ENCODE data around the gene TYSND1.
"Not testable (repeated sequence)": the region's sequence is repeated elsewhere in the genome, so short reads cannot be mapped to it uniquely, and the experiment has no call there.

The TYSND1 gene, protein sequence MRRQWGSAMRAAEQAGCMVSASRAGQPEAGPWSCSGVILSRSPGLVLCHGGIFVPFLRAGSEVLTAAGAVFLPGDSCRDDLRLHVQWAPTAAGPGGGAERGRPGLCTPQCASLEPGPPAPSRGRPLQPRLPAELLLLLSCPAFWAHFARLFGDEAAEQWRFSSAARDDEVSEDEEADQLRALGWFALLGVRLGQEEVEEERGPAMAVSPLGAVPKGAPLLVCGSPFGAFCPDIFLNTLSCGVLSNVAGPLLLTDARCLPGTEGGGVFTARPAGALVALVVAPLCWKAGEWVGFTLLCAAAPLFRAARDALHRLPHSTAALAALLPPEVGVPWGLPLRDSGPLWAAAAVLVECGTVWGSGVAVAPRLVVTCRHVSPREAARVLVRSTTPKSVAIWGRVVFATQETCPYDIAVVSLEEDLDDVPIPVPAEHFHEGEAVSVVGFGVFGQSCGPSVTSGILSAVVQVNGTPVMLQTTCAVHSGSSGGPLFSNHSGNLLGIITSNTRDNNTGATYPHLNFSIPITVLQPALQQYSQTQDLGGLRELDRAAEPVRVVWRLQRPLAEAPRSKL

DNA sequence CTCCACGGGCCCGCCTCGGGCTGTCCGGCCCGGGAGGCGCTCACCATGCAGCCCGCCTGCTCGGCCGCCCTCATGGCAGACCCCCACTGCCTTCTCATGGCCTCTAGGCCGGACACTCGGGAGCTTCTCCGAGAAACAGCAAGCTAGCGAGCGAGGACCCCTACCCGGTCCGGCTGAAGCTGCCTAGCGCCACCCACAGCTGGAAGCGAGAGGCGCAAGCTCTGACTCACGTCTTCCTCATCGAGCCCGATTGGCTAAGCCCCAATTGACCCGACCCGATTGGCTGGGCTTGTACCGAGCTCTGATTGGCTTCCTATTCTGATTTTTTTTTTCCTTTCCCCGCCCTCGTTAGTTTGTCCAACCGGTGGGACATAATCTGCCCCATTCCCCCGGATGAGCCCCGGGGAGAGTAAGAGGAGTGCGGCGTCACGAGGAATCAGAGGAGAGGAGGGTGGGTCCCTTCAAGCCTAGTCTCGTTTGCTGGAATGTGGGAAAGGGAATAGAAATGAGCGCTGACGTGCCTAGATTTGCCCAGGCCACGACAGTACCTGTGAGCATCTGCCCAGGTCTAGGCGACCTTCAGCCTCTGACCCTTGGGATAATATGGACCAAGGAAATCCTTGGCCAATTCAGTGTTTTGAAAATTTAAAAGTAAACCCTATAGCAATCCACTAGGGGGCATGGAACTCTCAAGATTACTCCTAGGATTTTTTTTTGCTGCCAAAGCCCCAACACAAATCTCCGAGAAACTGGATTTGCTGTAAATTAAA lies at the start of gene TYSND1:
Gene TYSND1, minus strand, starts transcription at position 212 of the 770 bp plus-strand sequence. Its CDS starts 114 bp downstream, at position 98.
- DNase-seq (ENCODE audit: low spot score): peak; percentile 99

DNA sequence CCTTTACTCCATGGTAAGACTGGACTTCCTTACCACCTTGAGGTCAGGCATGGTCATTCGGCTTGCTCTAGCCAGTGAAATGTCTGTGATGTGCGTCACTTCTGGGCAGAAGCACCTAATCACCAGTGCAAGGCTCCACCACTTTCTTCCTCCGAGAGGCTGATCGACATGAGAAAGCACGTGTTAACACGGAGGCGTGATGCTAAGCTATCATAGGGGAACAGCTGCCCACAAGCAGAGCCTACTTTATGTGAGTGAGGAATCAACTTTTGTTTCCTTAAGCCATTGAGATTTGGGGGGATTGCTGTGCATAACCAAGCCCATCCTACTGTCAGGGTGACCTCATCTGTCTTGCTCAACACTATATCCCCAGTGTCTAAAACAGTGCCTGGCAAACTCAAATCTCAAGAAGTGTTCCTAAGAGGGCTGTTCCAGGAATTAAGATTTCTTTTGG lies 46.9 kb upstream of the TYSND1 start:
- DNase-seq (ENCODE audit: low spot score): no peak

DNA sequence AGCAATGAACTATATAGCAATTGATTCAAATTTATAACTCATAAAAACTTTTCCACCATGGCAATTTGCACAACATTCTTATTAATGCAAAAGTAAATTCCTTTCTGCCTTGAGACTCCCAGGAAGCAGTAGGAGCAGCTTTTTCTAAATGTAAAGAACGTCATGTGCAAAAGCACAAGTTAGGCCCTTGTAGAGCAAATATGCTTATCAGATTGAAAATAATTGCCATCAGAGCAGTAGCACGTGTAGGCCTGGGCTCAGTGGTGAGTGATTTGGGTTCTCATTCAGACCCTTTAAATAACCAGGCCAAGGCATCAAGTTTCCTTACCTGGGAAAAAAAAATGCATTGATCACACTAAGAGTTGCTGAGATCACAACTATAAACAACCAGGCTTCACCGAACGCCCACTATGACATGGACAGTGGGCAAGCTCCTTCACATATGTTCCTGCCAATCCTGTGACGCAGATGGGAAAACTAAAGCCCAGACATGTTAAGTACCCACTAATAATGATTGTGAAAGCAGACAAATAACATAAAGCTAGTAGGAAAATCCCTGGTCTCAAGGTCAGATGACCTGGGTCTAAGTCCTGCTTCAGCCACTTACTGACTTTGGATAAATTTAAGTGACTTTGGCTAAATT lies 45.9 kb upstream of the TYSND1 start:
- no peak for DNase-seq (ENCODE audit: low spot score)

DNA sequence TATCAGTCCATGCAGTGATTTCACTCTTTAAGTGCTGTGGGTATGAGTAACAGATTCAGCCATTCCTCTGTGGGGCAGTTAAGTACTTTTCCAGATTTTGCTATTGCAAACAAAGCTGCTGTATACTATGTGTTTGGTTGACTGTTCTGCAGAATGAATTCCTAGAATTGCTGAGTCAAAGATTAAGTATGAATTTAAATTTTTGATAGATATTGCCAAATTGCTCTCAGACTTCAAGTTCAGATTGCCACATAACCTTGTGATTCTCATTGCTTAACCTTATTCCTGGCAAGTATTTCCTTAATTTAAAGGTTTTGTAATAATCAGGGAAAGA lies 45.4 kb upstream of the TYSND1 start:
- no peak for DNase-seq (ENCODE audit: low spot score)

DNA sequence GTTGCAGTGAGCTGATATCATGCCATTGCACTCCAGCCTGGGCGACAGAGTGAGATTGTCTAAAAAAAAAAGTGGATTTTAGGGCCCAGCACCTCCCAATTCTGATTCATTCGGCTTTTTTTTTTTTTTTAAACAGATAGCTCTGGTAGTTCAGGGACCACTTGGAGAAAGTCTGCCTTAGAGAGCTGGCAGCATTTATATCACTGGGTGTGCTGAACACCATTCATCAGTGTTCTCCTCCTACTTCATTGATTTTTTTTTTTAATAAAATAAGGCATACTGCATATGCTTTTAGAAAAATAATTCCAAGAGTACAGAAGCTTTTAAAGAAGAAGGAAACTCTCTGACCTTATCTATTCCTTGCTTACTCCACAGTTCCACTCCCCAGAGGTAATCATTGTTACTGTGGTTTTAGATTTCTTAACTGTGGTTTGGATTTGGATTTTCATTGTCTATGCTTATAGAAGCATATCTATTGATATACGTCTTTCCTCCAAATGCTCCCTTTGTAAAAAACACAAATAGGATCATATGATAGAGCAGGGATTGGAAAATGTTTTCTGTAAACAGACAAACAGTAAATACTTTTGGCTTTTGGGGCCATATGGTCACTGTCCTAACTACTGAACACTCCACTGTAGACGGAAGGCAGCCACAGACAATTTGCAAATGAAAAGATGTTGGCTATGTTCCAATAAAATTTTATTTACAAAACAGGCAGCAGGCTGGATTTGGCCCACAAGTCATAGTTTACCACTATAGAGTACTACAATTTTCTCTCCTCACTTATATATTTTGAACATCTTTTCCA lies 44.9 kb upstream of the TYSND1 start:
- no peak for DNase-seq (ENCODE audit: low spot score)

DNA sequence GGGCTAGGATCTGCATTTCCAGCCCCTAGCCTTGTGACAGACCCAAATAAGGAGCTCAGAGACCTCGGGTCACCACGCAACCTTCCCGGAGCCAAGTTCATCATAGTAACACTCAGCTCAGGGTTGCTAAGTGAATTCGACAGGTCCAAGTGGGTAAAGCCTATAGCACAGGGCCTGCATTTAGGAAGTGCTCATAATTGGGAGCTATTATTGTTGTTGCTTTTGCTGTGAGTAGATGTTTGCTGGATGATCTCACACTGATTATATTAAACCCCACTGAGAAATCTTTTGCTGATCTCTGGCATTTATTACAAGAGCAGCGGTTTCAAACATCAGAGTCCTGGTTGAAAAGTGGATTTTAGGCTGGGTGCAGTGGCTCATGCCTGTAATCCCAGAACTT lies 44.1 kb upstream of the TYSND1 start:
- no peak for DNase-seq (ENCODE audit: low spot score)

DNA sequence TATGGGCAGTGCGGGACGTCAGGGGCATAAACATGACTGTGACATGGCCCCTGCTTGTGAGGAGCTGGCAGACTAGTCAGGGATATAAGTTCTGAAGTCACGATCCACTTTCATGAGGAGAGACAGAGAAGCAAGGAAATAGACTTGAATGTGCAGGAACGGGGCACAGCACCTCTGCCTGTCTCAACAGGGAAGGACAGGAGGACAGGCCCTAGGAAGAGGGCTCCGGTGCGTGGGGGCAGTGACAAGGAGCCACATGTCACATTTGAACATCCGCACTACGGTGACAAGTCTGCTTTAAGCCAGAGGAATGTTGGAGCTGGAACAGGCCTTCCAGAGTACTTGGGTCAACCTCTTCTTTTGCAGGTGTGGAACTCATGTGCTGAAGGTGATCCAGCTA lies 43.6 kb upstream of the TYSND1 start:
- DNase-seq (ENCODE audit: low spot score): no peak

DNA sequence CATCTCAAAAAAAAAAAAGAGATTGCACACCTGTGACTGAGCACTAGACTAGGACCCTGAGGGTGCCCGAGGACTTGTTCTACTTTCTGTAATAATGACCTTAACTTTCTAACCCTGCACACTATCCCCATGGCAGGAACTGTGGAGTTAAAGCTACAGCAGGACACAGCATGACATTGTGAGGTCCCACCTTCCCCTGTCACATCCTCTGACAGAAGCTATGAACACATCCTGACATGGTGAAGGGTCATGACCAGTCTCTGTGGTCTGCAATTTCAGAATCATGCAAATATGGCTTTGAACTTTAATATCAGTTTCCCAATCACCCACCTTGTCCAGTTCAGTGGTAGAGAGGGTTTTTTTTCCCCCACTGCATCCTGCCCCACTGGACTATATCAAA lies 42.3 kb upstream of the TYSND1 start:
- DNase-seq (ENCODE audit: low spot score): no peak

DNA sequence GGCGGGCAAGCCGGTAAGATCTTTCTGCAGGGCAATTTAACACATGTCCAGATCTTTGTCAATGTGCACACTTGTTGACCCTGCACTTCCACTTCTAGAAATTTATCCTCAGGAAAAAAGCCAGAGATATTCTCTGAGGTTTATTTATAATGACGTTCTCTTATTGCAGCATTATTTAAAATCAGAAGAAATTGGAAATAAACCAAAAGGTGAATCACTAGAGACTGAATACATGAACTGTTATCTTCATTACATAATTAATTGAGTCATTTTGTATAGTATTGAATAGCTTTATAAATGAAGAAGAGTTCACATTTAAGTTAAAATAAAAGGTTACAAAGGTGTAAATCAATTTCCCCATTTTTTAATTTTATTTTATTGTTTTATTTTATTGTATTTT lies 40.1 kb upstream of the TYSND1 start:
- no peak for DNase-seq (ENCODE audit: low spot score)

DNA sequence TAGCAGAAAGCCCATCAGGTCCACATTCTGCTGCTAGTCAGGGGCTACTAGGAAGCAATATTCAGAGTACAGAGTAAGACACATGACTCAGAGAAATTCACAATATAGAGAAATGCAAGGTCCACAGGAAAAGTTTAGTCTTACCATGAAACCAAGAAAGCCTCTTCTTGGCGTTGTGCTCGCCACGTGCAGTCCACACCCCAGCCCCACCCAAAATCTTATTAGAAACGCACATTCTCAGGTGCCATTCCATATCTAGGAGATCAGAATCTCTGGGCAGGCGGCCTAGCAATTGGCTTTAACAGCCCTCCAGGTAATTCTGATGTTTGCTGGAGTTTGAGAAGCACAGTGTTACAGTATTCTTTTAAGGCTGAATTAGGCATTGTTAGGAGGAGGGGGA lies 39.6 kb upstream of the TYSND1 start:
- no peak for DNase-seq (ENCODE audit: low spot score)

DNA sequence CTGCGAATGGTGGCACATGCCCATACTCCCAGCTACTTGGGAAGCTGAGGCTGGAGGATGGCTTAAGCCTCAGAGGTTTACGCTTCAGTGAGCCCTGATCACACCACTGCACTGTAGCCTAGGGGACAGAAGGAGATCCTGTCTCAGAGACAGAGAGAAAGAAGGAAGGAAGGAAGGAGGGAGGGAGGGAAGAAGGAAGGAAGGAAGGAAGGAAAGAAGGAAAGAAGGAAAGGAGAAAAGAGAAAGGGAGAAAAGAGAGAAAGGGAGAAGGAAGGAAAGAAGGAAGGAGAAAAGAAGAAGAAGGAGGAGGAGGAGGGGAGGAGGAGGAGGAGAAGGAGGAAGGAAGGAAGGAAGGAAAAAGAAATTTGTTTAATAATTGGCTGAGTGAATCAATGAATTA lies 36.8 kb upstream of the TYSND1 start:
- no peak for DNase-seq (ENCODE audit: low spot score)

DNA sequence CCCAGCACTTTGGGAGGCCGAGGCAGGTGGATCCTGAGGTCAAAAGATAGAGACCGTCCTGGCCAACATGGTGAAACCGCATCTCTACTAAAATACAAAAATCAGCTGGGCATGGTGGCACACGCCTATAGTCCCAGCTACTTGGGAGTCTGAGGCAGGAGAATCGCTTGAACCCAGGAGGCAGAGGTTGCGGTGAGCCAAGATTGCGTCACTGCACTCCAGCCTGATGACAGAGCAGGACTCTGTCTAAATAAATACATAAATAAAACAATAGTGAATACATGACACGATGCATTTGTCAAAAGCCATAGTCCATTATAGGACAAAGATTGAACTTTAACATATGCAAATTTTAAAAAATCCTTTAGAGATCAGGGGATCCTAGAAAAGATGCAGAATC lies 32.7 kb upstream of the TYSND1 start:
- DNase-seq (ENCODE audit: low spot score): not testable (repeated sequence)

DNA sequence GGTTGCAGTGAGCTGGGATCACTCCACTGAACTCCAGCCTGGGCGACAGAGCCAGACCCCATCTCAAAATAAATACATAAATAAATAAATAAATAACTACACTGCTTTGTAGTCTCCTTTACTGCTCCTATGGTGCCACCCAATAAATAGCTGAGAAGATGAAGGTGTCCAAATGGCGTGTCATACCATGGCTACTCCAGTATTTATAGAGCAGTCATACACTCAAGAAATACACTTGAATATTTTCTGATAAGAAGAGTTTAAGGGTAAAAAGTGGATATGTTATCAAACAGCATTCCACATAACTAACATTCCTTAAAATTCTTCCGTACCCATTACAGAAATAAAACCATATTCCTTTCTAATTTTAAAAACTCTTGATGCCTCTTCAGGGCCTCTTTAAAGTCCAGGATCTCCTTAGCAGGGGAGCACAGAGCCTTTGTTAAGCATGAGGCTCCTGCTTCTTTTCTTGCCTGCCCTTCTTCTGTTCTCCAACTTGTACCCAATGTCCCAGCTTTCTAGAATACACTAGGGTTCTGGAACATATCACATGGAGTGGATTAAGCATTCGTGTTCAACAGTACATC lies 31.7 kb upstream of the TYSND1 start:
- no peak for DNase-seq (ENCODE audit: low spot score)

DNA sequence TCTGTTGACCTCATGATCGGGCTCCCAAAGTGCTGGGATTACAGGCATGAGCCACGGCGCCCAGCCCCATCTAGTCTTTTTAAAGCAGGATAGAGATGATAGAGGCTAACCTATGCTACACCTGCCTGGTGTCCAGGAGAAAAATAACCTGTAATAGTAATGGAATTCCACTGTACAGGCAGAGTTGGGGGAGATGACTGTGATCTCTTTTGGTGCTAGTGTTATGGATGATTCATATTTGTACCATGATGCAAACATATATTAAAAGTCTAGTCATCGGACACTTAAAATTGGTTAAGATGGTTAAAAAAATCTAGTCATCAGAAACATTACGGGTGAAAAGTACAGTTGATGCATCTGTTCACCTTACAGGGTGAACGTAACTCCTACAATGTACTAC lies 29.9 kb upstream of the TYSND1 start:
- DNase-seq (ENCODE audit: low spot score): no peak

DNA sequence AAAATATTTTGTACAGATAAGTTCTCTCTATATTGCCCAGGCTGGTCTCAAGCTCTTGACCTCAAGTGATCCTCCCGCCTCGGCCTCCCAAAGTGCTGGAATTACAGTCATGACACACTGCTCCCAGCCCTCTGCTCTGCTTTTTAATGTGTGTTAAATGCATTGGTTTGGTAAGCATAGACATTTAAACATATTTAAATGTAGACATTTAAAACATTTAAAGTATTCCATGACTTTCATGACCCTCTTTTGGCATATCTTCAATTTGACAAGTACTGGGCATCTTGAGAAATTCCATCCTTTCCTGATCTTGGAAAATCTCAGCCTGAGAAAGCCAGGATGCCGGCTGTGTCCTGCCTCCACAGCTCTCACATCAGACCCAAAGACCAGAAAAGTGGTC lies 29.0 kb upstream of the TYSND1 start:
- no peak for DNase-seq (ENCODE audit: low spot score)

DNA sequence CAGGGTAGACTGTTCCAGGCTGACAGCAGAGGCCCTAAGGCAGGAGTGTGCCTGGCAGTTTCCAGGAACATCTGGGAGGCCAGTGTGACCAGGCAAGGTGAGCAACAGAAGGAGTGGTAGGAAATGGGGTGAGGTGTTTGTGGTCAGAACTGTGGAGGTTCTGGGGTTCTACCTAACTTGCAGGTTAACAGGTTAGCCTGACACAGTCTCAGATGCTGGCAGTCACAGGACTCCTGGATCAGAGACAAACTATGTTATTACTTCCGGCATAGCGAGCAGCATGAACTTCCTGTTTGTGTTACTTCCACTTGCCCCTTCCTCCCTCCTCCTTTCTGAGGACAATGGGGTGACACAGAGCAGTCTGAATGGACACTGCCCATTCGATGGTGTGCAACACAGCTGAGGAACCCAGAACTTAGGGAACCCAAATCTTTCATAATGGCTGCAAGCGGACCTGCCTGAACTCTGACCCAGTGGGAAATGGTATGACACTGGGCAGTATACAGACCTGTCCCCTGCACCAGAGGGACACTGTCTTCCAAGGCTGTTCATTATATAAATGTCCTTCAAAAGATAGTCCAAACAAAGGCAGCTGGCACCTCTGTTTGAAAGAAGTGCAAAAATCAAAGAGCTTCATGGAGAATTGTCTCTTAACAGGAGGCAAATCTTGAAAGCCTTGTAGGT lies 27.7 kb upstream of the TYSND1 start:
- peak; percentile 39 for DNase-seq (ENCODE audit: low spot score)

DNA sequence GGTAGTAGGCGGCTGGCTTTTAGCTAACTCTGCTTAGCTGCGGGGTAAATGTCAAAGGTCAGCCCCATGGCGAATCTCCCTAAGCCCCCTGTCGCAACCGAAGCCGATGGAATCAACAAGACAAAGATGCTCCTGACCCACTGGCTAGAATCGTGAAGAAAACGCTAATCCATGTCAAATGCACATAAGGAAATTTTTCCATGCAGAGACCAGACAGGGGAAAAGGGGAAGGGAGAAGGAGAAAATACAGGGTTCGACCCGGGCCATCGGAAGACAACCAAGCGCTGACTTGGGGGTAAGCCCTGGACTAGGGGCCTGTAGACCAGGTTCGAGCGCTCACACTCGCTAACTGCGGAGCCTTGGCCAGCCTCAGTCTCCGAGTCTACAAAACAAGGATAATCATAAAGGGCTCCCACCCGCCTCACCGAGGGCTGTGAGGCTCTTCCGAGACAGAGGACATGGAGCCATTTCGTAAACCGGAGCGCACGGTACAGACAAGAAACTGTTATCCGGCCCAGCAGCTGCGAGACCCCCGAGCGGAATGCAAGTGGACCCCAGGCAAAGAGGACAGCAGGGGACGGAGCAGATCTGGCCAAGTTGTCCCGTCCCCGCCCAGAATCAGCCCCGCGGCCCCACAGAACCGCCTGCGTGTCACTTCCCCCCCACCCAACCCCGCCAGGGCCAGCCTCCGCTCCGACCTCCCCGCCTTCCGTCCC lies 23.3 kb upstream of the TYSND1 start:
- peak; percentile 12 for DNase-seq (ENCODE audit: low spot score)

DNA sequence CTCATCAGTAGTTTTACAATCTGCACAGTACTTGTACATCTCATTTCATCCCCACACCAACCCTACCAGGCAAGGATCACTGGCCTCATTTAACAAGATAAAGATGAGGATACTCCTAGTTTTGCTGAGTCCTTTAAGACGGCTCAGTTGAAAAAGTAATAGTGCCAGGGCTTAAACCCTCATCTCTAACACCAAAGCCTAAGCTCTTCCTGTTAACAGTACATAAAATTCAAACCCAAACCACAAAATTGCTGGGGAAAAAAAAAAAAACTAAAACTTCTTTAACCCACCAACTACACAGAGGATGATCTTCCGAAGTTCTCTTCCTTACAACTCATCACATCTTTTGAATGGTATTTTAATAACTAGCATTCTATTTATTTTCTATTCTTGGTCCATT lies 22.5 kb upstream of the TYSND1 start:
- no peak for DNase-seq (ENCODE audit: low spot score)

DNA sequence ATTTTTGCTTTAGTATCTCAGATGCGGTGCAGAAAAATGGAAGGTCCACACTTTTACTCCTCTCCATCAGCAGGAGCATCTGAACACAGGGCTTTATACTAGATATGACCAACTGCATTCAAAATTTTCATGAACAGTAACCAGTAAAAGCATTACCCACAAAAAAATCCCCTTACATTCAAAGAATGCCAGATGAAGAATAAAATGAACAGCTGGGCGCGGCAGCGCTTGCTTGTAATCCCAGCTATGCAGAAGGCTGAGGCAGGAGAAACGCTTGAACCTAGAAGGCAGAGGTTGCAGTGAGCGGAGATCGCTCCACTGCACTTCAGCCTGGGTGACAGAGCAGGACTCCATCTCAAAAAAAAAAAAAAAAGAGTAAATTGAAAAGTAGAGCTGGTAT lies 20.7 kb upstream of the TYSND1 start:
- no peak for DNase-seq (ENCODE audit: low spot score)

DNA sequence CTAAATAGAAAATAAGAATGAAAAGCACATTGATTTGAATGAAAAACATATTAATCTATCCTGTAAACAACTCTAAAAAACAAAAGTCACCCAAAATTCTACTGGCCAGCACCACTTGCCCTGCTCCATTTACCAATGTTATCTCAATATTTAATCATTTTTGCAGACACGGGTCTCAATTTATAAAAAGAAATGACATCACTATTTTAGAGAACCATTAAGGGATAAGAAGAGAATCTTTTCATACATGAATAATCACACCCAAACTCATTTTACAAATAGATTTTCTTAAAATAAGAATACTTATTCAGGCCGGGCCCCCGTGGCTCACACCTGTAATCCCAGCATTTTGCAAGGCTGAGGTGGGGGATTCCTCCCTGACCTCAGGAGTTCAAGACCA lies 19.9 kb upstream of the TYSND1 start:
- no peak for DNase-seq (ENCODE audit: low spot score)

All from Ammon's horn (tissue), 1 donor.